ENCODE measurements around the gene RAVER1. TPM values are rescaled to one million over a fixed set of nuclear protein-coding genes. Genes with fewer than 3 reads are reported as not detected.

RAVER1 gene
- total and polyA plus RNA-seq, 10 of the 15 experiments (the other 5 are each of a cell fraction or from before 2014, with no cell fraction given): 0.03 to 87.0 (median 12.1) TPM

GRCh38 chr19:10284065-10284959 is 49.0 kb downstream of the RAVER1 start:
- SMC1A ChIA-PET (ENCODE audit: uncharacterized antibody, unreplicated experiment): interaction anchor here (0.7 to 0.9 kb wide), 2 partner anchors 13 to 14 kb away, joined by 3 to 4 read pairs; partner anchors contain the start of gene ICAM1

DNA sequence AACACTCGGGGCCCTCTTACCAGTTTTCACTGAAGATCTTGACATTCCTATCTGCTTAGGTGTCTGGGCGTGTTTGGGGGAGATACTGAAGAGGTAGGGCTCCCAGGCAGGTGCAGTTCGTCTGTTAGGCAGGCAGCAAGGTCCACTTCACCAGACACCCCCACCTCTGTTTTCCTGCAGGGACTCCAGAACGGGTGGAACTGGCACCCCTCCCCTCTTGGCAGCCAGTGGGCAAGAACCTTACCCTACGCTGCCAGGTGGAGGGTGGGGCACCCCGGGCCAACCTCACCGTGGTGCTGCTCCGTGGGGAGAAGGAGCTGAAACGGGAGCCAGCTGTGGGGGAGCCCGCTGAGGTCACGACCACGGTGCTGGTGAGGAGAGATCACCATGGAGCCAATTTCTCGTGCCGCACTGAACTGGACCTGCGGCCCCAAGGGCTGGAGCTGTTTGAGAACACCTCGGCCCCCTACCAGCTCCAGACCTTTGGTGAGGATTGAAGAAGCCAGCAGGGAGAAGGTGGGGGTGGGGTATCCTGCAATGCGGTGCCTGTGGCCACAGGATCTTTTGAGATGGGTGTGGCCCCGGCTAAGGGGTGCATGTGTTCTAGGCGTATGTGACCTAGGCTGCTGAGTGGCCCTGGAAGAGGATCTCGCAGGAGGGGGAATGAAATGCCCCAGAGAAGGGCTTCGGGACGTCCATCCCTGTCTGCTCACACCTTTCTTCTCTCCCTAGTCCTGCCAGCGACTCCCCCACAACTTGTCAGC is 49.8 kb downstream of the RAVER1 start:
- Histone ChIP-seq H3K9me3 (replicated peaks; ENCODE audit: control insufficient read depth, insufficient read depth, low read length) (no peaks in the 10 kb centered on the region), H3K79me2 (ENCODE audit: control insufficient read depth, insufficient read depth, low read length) (peaks cover 18% of the 10 kb centered on the region), H4K20me1 (ENCODE audit: control insufficient read depth, insufficient read depth) (peaks cover 13% of the 10 kb centered on the region; the same call in 1 of the 2 replicates), H3K9ac (ENCODE audit: control insufficient read depth, insufficient read depth, low read length) (no peak overlapping the region), H3K4me1 (ENCODE audit: control insufficient read depth, insufficient read depth, low read length) (peaks cover 41% of the 10 kb centered on the region), H3K36me3 (ENCODE audit: control insufficient read depth in 2 of 2, insufficient read depth in 2 of 2, low read length in 1 of 2) (peaks cover 34 to 35% of the 10 kb centered on the region in 2 experiments; a peak in 3 of 4 replicates), H3K27me3 (replicated peaks in 1 of 2; ENCODE audit: control insufficient read depth in 2 of 2, insufficient read depth in 2 of 2, low read length in 1 of 2) (no peaks in the 10 kb centered on the region), H3K4me3 (no peak overlapping the region), H3K27ac (ENCODE audit: control insufficient read depth, insufficient read depth) (no peak overlapping the region), H2AFZ (ENCODE audit: control insufficient read depth, low read depth, low read length) (no peak overlapping the region), H3K4me2 (ENCODE audit: control insufficient read depth, insufficient read depth) (no peak overlapping the region)
- POLR2A ChIA-PET: interaction anchor here (0.6 kb wide), 2 partner anchors 16 to 71 kb away, joined by 3 to 4 read pairs; no protein-coding TSS in a partner anchor
- RAD21 ChIA-PET (ENCODE audit: unreplicated experiment): no interaction called here
- no peak for FAIRE-seq
- 85% methylated on average over 23 of the region's 23 CpGs for WGBS (ENCODE audit: insufficient coverage, insufficient replicate concordance, low lambda C conversion rate, missing lambda C conversion rate)
- ATAC-seq: no peak
- CTCF ChIA-PET: no interaction called here
- SMC1A ChIA-PET (ENCODE audit: uncharacterized antibody, unreplicated experiment): interaction anchor here (1.0 kb wide), 1 partner anchor 13 kb away, joined by 3 read pairs; the partner anchor contains the start of gene ICAM1
- in situ Hi-C loops (cut with MboI): no loop called here
- intact Hi-C loops (cut with micrococcal nuclease; ENCODE audit: unreplicated experiment): no loop called here
- BruUV-seq (replicated peaks): no TSS peak
- DNase-seq (ENCODE audit: low read depth, low spot score): no peak
- no peak for TF ChIP-seq NRF1 (conservative IDR thresholded peaks at IDR 0.05; ENCODE audit: low read depth, low read length)
- TF ChIP-seq SIN3A (IDR thresholded peaks at IDR 0.05; ENCODE audit: low read depth, low read length): no peak
- TF ChIP-seq, protein P1, sequence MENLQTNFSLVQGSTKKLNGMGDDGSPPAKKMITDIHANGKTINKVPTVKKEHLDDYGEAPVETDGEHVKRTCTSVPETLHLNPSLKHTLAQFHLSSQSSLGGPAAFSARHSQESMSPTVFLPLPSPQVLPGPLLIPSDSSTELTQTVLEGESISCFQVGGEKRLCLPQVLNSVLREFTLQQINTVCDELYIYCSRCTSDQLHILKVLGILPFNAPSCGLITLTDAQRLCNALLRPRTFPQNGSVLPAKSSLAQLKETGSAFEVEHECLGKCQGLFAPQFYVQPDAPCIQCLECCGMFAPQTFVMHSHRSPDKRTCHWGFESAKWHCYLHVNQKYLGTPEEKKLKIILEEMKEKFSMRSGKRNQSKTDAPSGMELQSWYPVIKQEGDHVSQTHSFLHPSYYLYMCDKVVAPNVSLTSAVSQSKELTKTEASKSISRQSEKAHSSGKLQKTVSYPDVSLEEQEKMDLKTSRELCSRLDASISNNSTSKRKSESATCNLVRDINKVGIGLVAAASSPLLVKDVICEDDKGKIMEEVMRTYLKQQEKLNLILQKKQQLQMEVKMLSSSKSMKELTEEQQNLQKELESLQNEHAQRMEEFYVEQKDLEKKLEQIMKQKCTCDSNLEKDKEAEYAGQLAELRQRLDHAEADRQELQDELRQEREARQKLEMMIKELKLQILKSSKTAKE (IDR thresholded peaks at IDR 0.05; ENCODE audit: low read depth, poor library complexity, severe bottlenecking): no peak
- TF ChIP-seq, protein P2, sequence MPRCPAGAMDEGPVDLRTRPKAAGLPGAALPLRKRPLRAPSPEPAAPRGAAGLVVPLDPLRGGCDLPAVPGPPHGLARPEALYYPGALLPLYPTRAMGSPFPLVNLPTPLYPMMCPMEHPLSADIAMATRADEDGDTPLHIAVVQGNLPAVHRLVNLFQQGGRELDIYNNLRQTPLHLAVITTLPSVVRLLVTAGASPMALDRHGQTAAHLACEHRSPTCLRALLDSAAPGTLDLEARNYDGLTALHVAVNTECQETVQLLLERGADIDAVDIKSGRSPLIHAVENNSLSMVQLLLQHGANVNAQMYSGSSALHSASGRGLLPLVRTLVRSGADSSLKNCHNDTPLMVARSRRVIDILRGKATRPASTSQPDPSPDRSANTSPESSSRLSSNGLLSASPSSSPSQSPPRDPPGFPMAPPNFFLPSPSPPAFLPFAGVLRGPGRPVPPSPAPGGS (IDR thresholded peaks at IDR 0.05; ENCODE audit: borderline replicate concordance, insufficient read depth, low read depth, low read length, poor library complexity, severe bottlenecking): no peak
- 0 out of 2 replicates have a peak, but pooled peaks have one; percentile 12 for TF ChIP-seq FOXM1 (IDR thresholded peaks at IDR 0.05; ENCODE audit: low read depth, low read length)

More at GRCh38 chr19:10284065-10284959, 49.0 kb downstream of the RAVER1 start:
- DNase-seq (ENCODE audit: low read depth, low spot score) (no peak), FAIRE-seq (no peak), ATAC-seq (no peak)
- intact Hi-C loops (cut with micrococcal nuclease; ENCODE audit: unreplicated experiment) (no loop called here), in situ Hi-C loops (cut with MboI) (no loop called here)
- H3K36me3 ChIP-seq (ENCODE audit: control insufficient read depth in 2 of 2, insufficient read depth in 2 of 2, low read length in 1 of 2): peaks cover 30 to 35% of the 10 kb centered on the region in 2 experiments; a peak in 3 of 4 replicates
- RAD21 ChIA-PET (ENCODE audit: unreplicated experiment): interaction anchor here (0.7 kb wide), 1 partner anchor 96 kb away, joined by 3 read pairs; the partner anchor contains the start of gene TYK2
- TF ChIP-seq POLR2AphosphoS5 (IDR thresholded peaks at IDR 0.05; ENCODE audit: low read length) (0 out of 2 replicates have a peak, but pooled peaks have one; percentile 42), JUNB (IDR thresholded peaks at IDR 0.05) (no peak)
- CTCF ChIA-PET: interaction anchor here (5.9 kb wide), 1 partner anchor 14 kb away, joined by 58 read pairs; the partner anchor contains the start of gene ICAM1
- no peaks in the 10 kb centered on the region for H3K27me3 ChIP-seq (replicated peaks in 1 of 2; ENCODE audit: control insufficient read depth in 2 of 2, insufficient read depth in 2 of 2, low read length in 1 of 2)
- peaks cover 49% of the 10 kb centered on the region for H3K4me1 ChIP-seq (ENCODE audit: control insufficient read depth, insufficient read depth, low read length)
- POLR2A ChIA-PET: no interaction called here
- peaks cover 11% of the 10 kb centered on the region for H3K79me2 ChIP-seq (ENCODE audit: control insufficient read depth, insufficient read depth, low read length)
- BruUV-seq (replicated peaks): no TSS peak
- no peak overlapping the region for H3K9ac ChIP-seq (ENCODE audit: control insufficient read depth, insufficient read depth, low read length)
- H4K20me1 ChIP-seq (ENCODE audit: control insufficient read depth, insufficient read depth): peaks cover 13% of the 10 kb centered on the region; the same call in 1 of the 2 replicates
- no peak overlapping the region for H3K4me3 ChIP-seq
- H2AFZ ChIP-seq (ENCODE audit: control insufficient read depth, low read depth, low read length): no peak overlapping the region
- WGBS (ENCODE audit: insufficient coverage, insufficient replicate concordance, low lambda C conversion rate, missing lambda C conversion rate): 90% methylated on average over 34 of the region's 34 CpGs
- no peak overlapping the region for H3K4me2 ChIP-seq (ENCODE audit: control insufficient read depth, insufficient read depth)
- no peaks in the 10 kb centered on the region for H3K9me3 ChIP-seq (replicated peaks; ENCODE audit: control insufficient read depth, insufficient read depth, low read length)
- no peak overlapping the region for H3K27ac ChIP-seq (ENCODE audit: control insufficient read depth, insufficient read depth)

Data from GM12878 (cell line).